ENCODE data around the gene GPR39.

GPR39 gene

GRCh38 chr2:132392221-132392620, 24.4 kb upstream of the GPR39 start:
- no peak for ATAC-seq
- no peak for TF ChIP-seq ISL1 (CRISPR knock-in tag; IDR thresholded peaks at IDR 0.05)
- TF ChIP-seq ZFP3 (CRISPR knock-in tag; IDR thresholded peaks at IDR 0.05), result no peak
- no peak for TF ChIP-seq BACH2 (CRISPR knock-in tag; IDR thresholded peaks at IDR 0.05; ENCODE audit: borderline replicate concordance)
- TF ChIP-seq CSRNP3 (CRISPR knock-in tag; IDR thresholded peaks at IDR 0.05), result no peak
- no peak for TF ChIP-seq PATZ1 (CRISPR knock-in tag; IDR thresholded peaks at IDR 0.05; ENCODE audit: borderline replicate concordance)
- TF ChIP-seq ZFP30 (CRISPR knock-in tag; IDR thresholded peaks at IDR 0.05), result no peak
- TF ChIP-seq ZNF70 (CRISPR knock-in tag; IDR thresholded peaks at IDR 0.05), result no peak
- no peak for TF ChIP-seq CSDC2 (CRISPR knock-in tag; IDR thresholded peaks at IDR 0.05)
- TF ChIP-seq ZNF8 (CRISPR knock-in tag; IDR thresholded peaks at IDR 0.05), result no peak
- TF ChIP-seq TSHZ2 (CRISPR knock-in tag; IDR thresholded peaks at IDR 0.05), result no peak
- no peak for TF ChIP-seq TOX (CRISPR knock-in tag; IDR thresholded peaks at IDR 0.05; ENCODE audit: borderline replicate concordance)
- no peak for TF ChIP-seq POU6F1 (CRISPR knock-in tag; IDR thresholded peaks at IDR 0.05; ENCODE audit: borderline replicate concordance, low read depth)
- TF ChIP-seq ZC3H10 (CRISPR knock-in tag; IDR thresholded peaks at IDR 0.05), result no peak
- TF ChIP-seq RARB (CRISPR knock-in tag; IDR thresholded peaks at IDR 0.05), result no peak
- no peak for TF ChIP-seq ZNF565 (CRISPR knock-in tag; conservative IDR thresholded peaks at IDR 0.05; ENCODE audit: low read depth)
- TF ChIP-seq PPARA (CRISPR knock-in tag; IDR thresholded peaks at IDR 0.05; ENCODE audit: borderline replicate concordance), result no peak
- TF ChIP-seq TCF4 (CRISPR knock-in tag; IDR thresholded peaks at IDR 0.05; ENCODE audit: borderline replicate concordance), result no peak
- no peak for TF ChIP-seq OSR1 (CRISPR knock-in tag; IDR thresholded peaks at IDR 0.05)
- TF ChIP-seq CREB5 (CRISPR knock-in tag; IDR thresholded peaks at IDR 0.05; ENCODE audit: low read depth), result no peak
- no peak for TF ChIP-seq SNAI2 (CRISPR knock-in tag; IDR thresholded peaks at IDR 0.05)

- ATAC-seq, result no peak
- TF ChIP-seq OSR1 (CRISPR knock-in tag; IDR thresholded peaks at IDR 0.05), result no peak
- no peak for TF ChIP-seq ISL1 (CRISPR knock-in tag; IDR thresholded peaks at IDR 0.05)
- TF ChIP-seq RARB (CRISPR knock-in tag; IDR thresholded peaks at IDR 0.05), result no peak
- TF ChIP-seq CREB5 (CRISPR knock-in tag; IDR thresholded peaks at IDR 0.05; ENCODE audit: low read depth), result no peak
- no peak for TF ChIP-seq CSRNP3 (CRISPR knock-in tag; IDR thresholded peaks at IDR 0.05)
- TF ChIP-seq PATZ1 (CRISPR knock-in tag; IDR thresholded peaks at IDR 0.05; ENCODE audit: borderline replicate concordance), result no peak
- TF ChIP-seq ARNTL (CRISPR knock-in tag; IDR thresholded peaks at IDR 0.05; ENCODE audit: borderline replicate concordance, low read depth), result no peak
- no peak for TF ChIP-seq CSDC2 (CRISPR knock-in tag; IDR thresholded peaks at IDR 0.05)
- TF ChIP-seq BACH2 (CRISPR knock-in tag; IDR thresholded peaks at IDR 0.05; ENCODE audit: borderline replicate concordance), result no peak
- no peak for TF ChIP-seq ESRRG (CRISPR knock-in tag; IDR thresholded peaks at IDR 0.05)
- no peak for TF ChIP-seq TSHZ2 (CRISPR knock-in tag; IDR thresholded peaks at IDR 0.05)
- TF ChIP-seq ZC3H10 (CRISPR knock-in tag; IDR thresholded peaks at IDR 0.05), result no peak
- TF ChIP-seq PPARA (CRISPR knock-in tag; IDR thresholded peaks at IDR 0.05; ENCODE audit: borderline replicate concordance), result no peak
- no peak for TF ChIP-seq ZFP30 (CRISPR knock-in tag; IDR thresholded peaks at IDR 0.05)
Measured at GRCh38 chr2:132392879-132393278, 23.7 kb upstream of the GPR39 start.
